ENCODE measurements around the gene RARA. TPM values are rescaled to one million over a fixed set of nuclear protein-coding genes. Genes with fewer than 3 reads are reported as not detected.

The RARA gene
- total and polyA plus RNA-seq, 2 of the 4 experiments (the other 2 are of a cell fraction), result 9.0 to 12.7 TPM

- intact Hi-C loops (cut with micrococcal nuclease), result no loop called here
- in situ Hi-C loops (cut with MboI; ENCODE audit: low sequenced_read_pairs), result no loop called here
- 0% methylated on average over 1 of the region's 6 CpGs; no CpG with 5 or more reads in 1 of the 2 experiments for WGBS, 2 experiments (ENCODE audit: extremely low coverage in 2 of 2, insufficient read length in 1 of 2)
Measured at GRCh38 chr17:40317345-40317873, 8.4 kb downstream of the RARA start.

More at GRCh38 chr17:40317345-40317873, 8.4 kb downstream of the RARA start:
- ATAC-seq (ENCODE audit: low read depth), result peak; percentile 26
- Histone ChIP-seq H3K4me3 (ENCODE audit: insufficient read depth, low read depth, low read length) (peak overlapping the region; percentile 43), H3K9ac (ENCODE audit: low read depth, low read length) (peak overlapping the region; percentile 69), H3K18ac (ENCODE audit: low read depth, low read length) (peak overlapping the region; percentile 56), H3K27me3 (ENCODE audit: control insufficient read depth, insufficient read depth, low read length) (no peaks in the 10 kb centered on the region), H3K9me3 (ENCODE audit: control insufficient read depth, insufficient read depth, low read length) (no peaks in the 10 kb centered on the region), H3K4me1 (ENCODE audit: control insufficient read depth, insufficient read depth, low read length) (peaks cover 68% of the 10 kb centered on the region), H3K56ac (ENCODE audit: extremely low read depth, insufficient read depth, low read length) (peak overlapping the region; percentile 74), H3K4me2 (ENCODE audit: low read depth, low read length) (peak overlapping the region; percentile 94), H3K14ac (replicated peaks; ENCODE audit: low read depth, low read length) (peak overlapping the region; percentile 82), H2BK120ac (ENCODE audit: low read depth, low read length) (peak overlapping the region; percentile 92), H2AFZ (replicated peaks; ENCODE audit: low read length, poor library complexity) (peak overlapping the region; percentile 72), H3K4ac (ENCODE audit: low read depth, low read length) (peak overlapping the region; percentile 91), H3K9me1 (ENCODE audit: insufficient read depth, low read length) (peaks cover 53% of the 10 kb centered on the region), H2BK20ac (ENCODE audit: low read depth, low read length) (peak overlapping the region; percentile 75), H4K8ac (ENCODE audit: low read depth in 2 of 2, low read length in 2 of 2) (peak overlapping the region; percentile 74 to 84), H2BK15ac (ENCODE audit: low read depth, low read length) (peak overlapping the region; percentile 67; the same call in 2 of the 3 replicates), H2AK9ac (replicated peaks; ENCODE audit: low read depth, low read length, poor library complexity) (peak overlapping the region; percentile 71), H3K79me1 (ENCODE audit: low read depth in 1 of 2, low read length in 2 of 2) (peaks cover 7 to 80% of the 10 kb centered on the region in 2 experiments; a peak in 3 of 4 replicates), H4K5ac (ENCODE audit: low read depth, low read length) (peak overlapping the region; percentile 59), H2BK5ac (ENCODE audit: low read depth, low read length, poor library complexity, severe bottlenecking) (peak overlapping the region; percentile 76), H3K36me3 (ENCODE audit: control insufficient read depth, insufficient read depth, low read length) (no peaks in the 10 kb centered on the region), H2AK5ac (ENCODE audit: low read depth, low read length) (peak overlapping the region; percentile 75), H4K91ac (ENCODE audit: insufficient read depth, low read depth, low read length) (peak overlapping the region; percentile 82), H4K20me1 (ENCODE audit: insufficient read depth, low read length) (peaks cover 28% of the 10 kb centered on the region), H3K27ac (ENCODE audit: insufficient read depth, low read length) (peak overlapping the region; percentile 63), H3K23ac (ENCODE audit: low read depth, low read length) (peak overlapping the region; percentile 80)
- no TSS peak for BruUV-seq (replicated peaks)
- DNase-seq, result peak; percentile 70
- dilution Hi-C loops (cut with HindIII; ENCODE audit: low sequenced_read_pairs, unreplicated experiment), result no loop called here
- POLR2A ChIA-PET (ENCODE audit: unreplicated experiment), result interaction anchor here (0.6 kb wide), 2 partner anchors 131 to 231 kb away, joined by 3 to 9 read pairs; no protein-coding TSS in a partner anchor
- peak; percentile 27; the same call in 1 of the 2 replicates for TF ChIP-seq SMC3 (IDR thresholded peaks at IDR 0.05; ENCODE audit: low read depth, low read length)
- peak; percentile 48 for TF ChIP-seq RAD21 (IDR thresholded peaks at IDR 0.05; ENCODE audit: low read length)
- peak; percentile 61 for TF ChIP-seq CTCF (conservative IDR thresholded peaks at IDR 0.05; ENCODE audit: low read depth, low read length)
- TF ChIP-seq MAZ (IDR thresholded peaks at IDR 0.05; ENCODE audit: borderline replicate concordance, low read depth, low read length), result peak; percentile 14; the same call in 1 of the 2 replicates
- no peak for TF ChIP-seq CHD1 (IDR thresholded peaks at IDR 0.05; ENCODE audit: low read depth, low read length)
- CTCF ChIA-PET, result interaction anchor here (0.7 to 1.9 kb wide), 10 partner anchors 8 to 235 kb away, joined by 3 to 11 read pairs (median 4); partner anchors contain the start of gene RARA

All from IMR-90 (cell line).